ENCODE data around the gene VAV1.

- TF ChIP-seq ZNF639 (CRISPR knock-in tag; conservative IDR thresholded peaks at IDR 0.05 in 1 of 2, IDR thresholded peaks at IDR 0.05 in 1 of 2) (no peak), REST (IDR thresholded peaks at IDR 0.05; ENCODE audit: borderline replicate concordance) (no peak), REST (CRISPR knock-in tag; IDR thresholded peaks at IDR 0.05; ENCODE audit: low read depth) (no peak), ZKSCAN8 (CRISPR knock-in tag; IDR thresholded peaks at IDR 0.05) (no peak), CTCF (IDR thresholded peaks at IDR 0.05 in 2 of 3, conservative IDR thresholded peaks at IDR 0.05 in 1 of 3; ENCODE audit: insufficient read depth in 2 of 3, low read depth in 1 of 3, low read length in 3 of 3) (no peak)
These were observed 6.7 kb upstream of the VAV1 start for GRCh38 chr19:6765738-6766356.

Measured in K562 (cell line).